Thyroid gland (tissue), 4 donors: ENCODE data around the gene FMR1. TPM values are rescaled to one million over a fixed set of nuclear protein-coding genes. Genes with fewer than 3 reads are reported as not detected.

Source experiments
- DNase-seq, 2 donors: peaks; one replicate each; pipeline ENCODE4 v3.0.0-alpha.2; 2019
- H3K27ac ChIP-seq, 3 donors: fragments of 200-600 bp; sonication (generic); 1 replicate in 2 of 3; 2 replicates in 1 of 3; pipeline ENCODE4 v1.5.1; 2016 to 2019; ENCODE audit warnings: mild to moderate bottlenecking in 1 of 3, moderate library complexity in 1 of 3
- H3K27me3 ChIP-seq: fragments of 200-600 bp; sonication (generic); one replicate; pipeline ENCODE4 v1.5.1; 2019
- H3K36me3 ChIP-seq, 2 donors: fragments of 200-600 bp; sonication (generic); one replicate each; pipeline ENCODE4 v1.5.1; 2016 to 2019
- H3K4me1 ChIP-seq, 2 donors: fragments of 200-600 bp; sonication (generic); one replicate each; pipeline ENCODE4 v1.5.1; 2017 to 2019
- H3K4me3 ChIP-seq, 3 donors: fragments of 200-600 bp; sonication (generic); replicated peaks in 1 of 3; 1 replicate in 2 of 3; 2 replicates in 1 of 3; pipeline ENCODE4 v1.5.1; 2016; ENCODE audit warnings: mild to moderate bottlenecking in 1 of 3
- H3K9me3 ChIP-seq: fragments of 200-600 bp; sonication (generic); one replicate; pipeline ENCODE4 v1.5.1; 2017
- POLR2A ChIP-seq, 2 donors: fragments of 450-650 bp; IDR thresholded peaks; one replicate each; pipeline ENCODE4 v1.6.1; 2017; ENCODE audit warnings: antibody characterized with exemption in 2 of 2, mild to moderate bottlenecking in 2 of 2, moderate library complexity in 1 of 2
- whole genome bisulfite sequencing, 2 donors: methylation state at CpG; one replicate each; pipeline ENCODE4 v1.1.5; 2017; 5-methylcytosine and 5-hydroxymethylcytosine counted together
- intact Hi-C: fragments of 100-400 bp; cut with DNase I; formaldehyde crosslinking; loops from one replicate; pipeline ENCODE4 v1.15.1; 2023
- small RNA-seq: library from RNA; depleted of rRNA; stranded (forward); fragments of <200 nt; gene quantifications from one replicate; pipeline ENCODE3, GENCODE V24; 2016
- total RNA-seq, 4 donors: library from RNA; depleted of rRNA; stranded (reverse); fragments of >200 nt; gene quantifications; one replicate each; pipeline ENCODE4 v1.2.3, GENCODE V29; 2016
- TF ChIP-seq, protein P1 (sequence below), 6 experiments: fragments of 200-600 bp in 3 of 6; fragments of 450-650 bp in 3 of 6; sonication (generic) in 3 of 6; IDR thresholded peaks; one replicate each; pipeline ENCODE4 v1.5.1; 2016 to 2019; ENCODE audit warnings: antibody characterized with exemption in 6 of 6, mild to moderate bottlenecking in 2 of 6, inconsistent platforms in 1 of 6, moderate library complexity in 1 of 6

Gene FMR1
- total RNA-seq, 4 donors from 2014 or later = 49.7 to 78.1 (median 69.2) TPM

DNA sequence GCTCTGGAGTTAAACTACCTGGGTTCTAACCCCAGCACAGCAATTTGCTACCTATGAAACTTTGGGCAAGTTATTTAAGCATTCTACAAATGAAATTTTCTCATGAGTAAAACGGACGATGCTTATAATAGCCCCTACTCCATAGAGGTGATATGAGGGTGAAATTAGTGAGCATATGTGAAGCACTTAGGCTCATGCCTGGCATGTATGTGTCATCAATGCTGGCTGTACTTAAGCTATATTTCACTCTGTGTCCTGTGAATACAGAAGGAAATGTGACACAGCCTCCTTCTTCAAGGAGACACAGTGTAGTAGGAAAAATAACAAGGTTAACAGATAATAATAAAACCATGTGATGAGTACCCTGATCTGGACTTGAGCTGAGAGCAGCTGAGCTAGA is 49.0 kb downstream of the FMR1 start:
- H3K4me1 ChIP-seq = no peaks in the 10 kb centered on the region
- intact Hi-C loops = no loop called here
- no peaks in the 10 kb centered on the region for H3K36me3 ChIP-seq
- H3K9me3 ChIP-seq = no peaks in the 10 kb centered on the region
- TF ChIP-seq POLR2A (IDR thresholded peaks at IDR 0.05) = no peak
- TF ChIP-seq, protein P1, sequence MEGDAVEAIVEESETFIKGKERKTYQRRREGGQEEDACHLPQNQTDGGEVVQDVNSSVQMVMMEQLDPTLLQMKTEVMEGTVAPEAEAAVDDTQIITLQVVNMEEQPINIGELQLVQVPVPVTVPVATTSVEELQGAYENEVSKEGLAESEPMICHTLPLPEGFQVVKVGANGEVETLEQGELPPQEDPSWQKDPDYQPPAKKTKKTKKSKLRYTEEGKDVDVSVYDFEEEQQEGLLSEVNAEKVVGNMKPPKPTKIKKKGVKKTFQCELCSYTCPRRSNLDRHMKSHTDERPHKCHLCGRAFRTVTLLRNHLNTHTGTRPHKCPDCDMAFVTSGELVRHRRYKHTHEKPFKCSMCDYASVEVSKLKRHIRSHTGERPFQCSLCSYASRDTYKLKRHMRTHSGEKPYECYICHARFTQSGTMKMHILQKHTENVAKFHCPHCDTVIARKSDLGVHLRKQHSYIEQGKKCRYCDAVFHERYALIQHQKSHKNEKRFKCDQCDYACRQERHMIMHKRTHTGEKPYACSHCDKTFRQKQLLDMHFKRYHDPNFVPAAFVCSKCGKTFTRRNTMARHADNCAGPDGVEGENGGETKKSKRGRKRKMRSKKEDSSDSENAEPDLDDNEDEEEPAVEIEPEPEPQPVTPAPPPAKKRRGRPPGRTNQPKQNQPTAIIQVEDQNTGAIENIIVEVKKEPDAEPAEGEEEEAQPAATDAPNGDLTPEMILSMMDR (IDR thresholded peaks at IDR 0.05) = no peak
- H3K4me3 ChIP-seq = no peak overlapping the region
- no peaks in the 10 kb centered on the region for H3K27me3 ChIP-seq
- 93 to 96% methylated on average over 2 of the region's 2 CpGs for WGBS, 2 donors
- H3K27ac ChIP-seq = no peak overlapping the region
- DNase-seq = no peak

DNA sequence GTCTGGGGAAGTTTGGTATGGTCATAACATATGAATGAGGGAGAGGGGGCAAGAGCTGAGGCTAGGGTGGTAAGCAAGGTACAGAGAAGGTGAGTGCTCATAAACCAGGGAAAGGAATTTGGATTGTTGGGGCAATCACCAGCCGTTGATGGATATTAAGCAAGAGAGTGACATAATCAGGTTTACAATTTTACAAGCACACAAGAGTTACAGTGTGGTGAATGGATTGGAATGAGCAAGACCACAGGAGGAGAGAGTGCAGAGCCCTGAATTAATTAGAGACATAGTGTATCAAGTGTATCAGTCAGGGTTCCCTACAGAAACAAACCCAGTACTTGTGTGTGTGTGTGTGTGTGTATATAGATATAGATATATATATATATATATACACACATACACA is 50.8 kb downstream of the FMR1 start:
- DNase-seq = no peak
- no peak overlapping the region for H3K27ac ChIP-seq
- no peak overlapping the region for H3K4me3 ChIP-seq
- no peaks in the 10 kb centered on the region for H3K9me3 ChIP-seq
- no peaks in the 10 kb centered on the region for H3K4me1 ChIP-seq
- no peaks in the 10 kb centered on the region for H3K27me3 ChIP-seq
- TF ChIP-seq POLR2A (IDR thresholded peaks at IDR 0.05) = no peak
- TF ChIP-seq, protein P1 (IDR thresholded peaks at IDR 0.05) = no peak
- intact Hi-C loops = no loop called here
- H3K36me3 ChIP-seq = no peaks in the 10 kb centered on the region
- WGBS, 2 donors = 85 to 97% methylated on average over 1 of the region's 1 CpG

DNA sequence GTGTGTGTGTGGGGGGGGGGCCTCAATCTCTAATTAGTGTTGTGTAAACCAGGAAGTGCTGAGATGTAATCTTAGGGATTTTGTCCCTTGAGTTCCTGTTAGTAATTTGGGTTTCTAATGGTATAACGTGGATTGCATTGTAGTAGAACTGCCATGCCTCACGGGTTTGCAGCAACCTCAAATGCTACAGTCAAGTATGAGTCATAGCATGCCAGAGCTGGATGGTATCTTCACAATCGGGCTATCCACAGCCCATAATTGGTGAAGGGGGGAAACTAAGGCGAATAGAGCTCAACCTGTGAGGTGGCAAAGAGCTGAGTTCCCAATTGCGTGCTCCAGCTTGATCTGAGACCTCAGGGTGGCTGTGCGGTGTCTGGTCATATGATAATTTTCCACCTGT is 67.2 kb downstream of the FMR1 start:
- H3K27me3 ChIP-seq = no peaks in the 10 kb centered on the region
- TF ChIP-seq, protein P1 (IDR thresholded peaks at IDR 0.05) = no peak
- no peak for TF ChIP-seq POLR2A (IDR thresholded peaks at IDR 0.05)
- intact Hi-C loops = no loop called here
- H3K9me3 ChIP-seq = no peaks in the 10 kb centered on the region
- H3K4me1 ChIP-seq = no peaks in the 10 kb centered on the region
- H3K27ac ChIP-seq = no peak overlapping the region
- no peak for DNase-seq
- no peak overlapping the region for H3K4me3 ChIP-seq
- WGBS, 2 donors = 92% methylated on average over 5 of the region's 6 CpGs; no CpG with 5 or more reads in 1 of the 2 donors
- no peaks in the 10 kb centered on the region for H3K36me3 ChIP-seq

DNA sequence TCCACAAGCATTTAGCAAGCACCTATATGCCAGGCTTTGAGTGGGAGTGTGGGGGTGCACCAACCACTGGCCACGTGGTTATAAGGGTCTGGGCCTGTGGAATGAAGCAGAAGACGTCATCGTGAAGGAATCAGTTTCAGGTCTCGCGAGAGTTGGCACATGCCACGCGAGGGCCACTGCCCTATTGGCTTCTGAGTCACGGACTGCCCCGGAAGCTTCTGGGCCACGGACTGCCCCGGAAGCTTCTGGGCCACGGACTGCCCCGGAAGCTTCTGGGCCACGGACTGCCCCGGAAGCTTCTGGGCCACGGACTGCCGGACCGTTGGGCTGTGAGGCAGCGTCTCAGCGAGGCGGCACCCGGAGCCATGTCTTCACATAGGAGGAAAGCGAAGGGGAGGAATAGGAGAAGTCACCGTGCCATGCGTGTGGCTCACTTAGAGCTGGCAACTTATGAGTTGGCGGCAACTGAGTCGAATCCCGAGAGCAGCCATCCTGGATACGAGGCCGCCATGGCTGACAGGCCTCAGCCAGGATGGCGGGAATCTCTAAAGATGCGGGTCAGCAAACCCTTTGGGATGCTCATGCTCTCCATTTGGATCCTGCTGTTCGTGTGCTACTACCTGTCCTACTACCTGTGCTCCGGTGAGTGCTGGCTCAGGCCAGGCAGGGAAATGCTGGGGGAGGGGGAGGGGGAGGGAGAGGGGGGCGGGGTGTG is 69.5 kb downstream of the FMR1 start, which contains the start of gene FMR1NB:
Gene FMR1NB (plus strand): TSS at position 300 of the 715 bp plus-strand sequence. CDS start 66 bp downstream, at position 366.
- Histone ChIP-seq H3K4me3 (no peak within 1 kb of the TSS), H3K9me3 (no peaks in the 10 kb centered on the region), H3K4me1 (no peaks in the 10 kb centered on the region), H3K27me3 (no peaks in the 10 kb centered on the region), H3K27ac (no peak within 1 kb of the TSS), H3K36me3 (no peaks in the 10 kb centered on the region)
- 88 to 97% methylated on average over 10 to 15 of the region's 35 CpGs for WGBS, 2 donors
- DNase-seq = no peak
- TF ChIP-seq, protein P1 (IDR thresholded peaks at IDR 0.05) = no peak
- no peak for TF ChIP-seq POLR2A (IDR thresholded peaks at IDR 0.05)
- intact Hi-C loops = no loop called here

Small RNAs within 50 kb of the gene (small RNA-seq; reads per million reads assigned to genes)
- not detected for gene RF02118

Other genes with a start within 250 kb of the FMR1 start
- under 1 TPM in 1 of 4 donors, not detected in 3; 0.67 TPM for gene FMR1NB, start 69.4 kb downstream of the FMR1 start, total RNA-seq